Mononuclear cell (primary cell): ENCODE data around the gene PRH1. TPM values are rescaled to one million over a fixed set of nuclear protein-coding genes. Genes with fewer than 3 reads are reported as not detected.

Experiments used
- H3K27me3 ChIP-seq: 2 replicates; pipeline ENCODE4 v1.6.0; 2011; ENCODE audit warnings: low read length, control low read depth; ENCODE audit not compliant: insufficient read depth
- H3K4me1 ChIP-seq: 2 replicates; pipeline ENCODE4 v1.5.1; 2011; ENCODE audit warnings: mild to moderate bottlenecking, low read length, control low read depth; ENCODE audit not compliant: insufficient read depth
- H3K4me3 ChIP-seq: 2 replicates; pipeline ENCODE4 v1.5.1; 2011; ENCODE audit warnings: mild to moderate bottlenecking, low read length, moderate library complexity
- H3K9me3 ChIP-seq: 2 replicates; pipeline ENCODE4 v1.5.1; 2011; ENCODE audit warnings: low read depth, mild to moderate bottlenecking, control low read depth, low read length
- total RNA-seq: library from RNA; depleted of rRNA; stranded (reverse); fragments of >200 nt; gene quantifications from one replicate; pipeline ENCODE4 v1.2.3, GENCODE V29; 2012

The PRH1 gene
- total RNA-seq = 24.2 TPM

- no peaks in the 10 kb centered on the region for H3K4me1 ChIP-seq
- H3K4me3 ChIP-seq = no peak within 1 kb of the TSS
- no peaks in the 10 kb centered on the region for H3K27me3 ChIP-seq
Measured at GRCh38 chr12:10884086-10884725, at the start of gene PRH1. TSS of gene PRH1 (minus strand) at chr12:10884255. CDS start at chr12:10884217, 38 bp downstream.

GRCh38 chr12:10928746-10929286 is 44.8 kb upstream of the PRH1 start, which contains the start of gene PRH2:
TSS of gene PRH2 (plus strand) at chr12:10929236. CDS start at chr12:10929274, 38 bp downstream.
- H3K4me1 ChIP-seq = no peaks in the 10 kb centered on the region
- H3K4me3 ChIP-seq = no peak within 1 kb of the TSS
- no peaks in the 10 kb centered on the region for H3K9me3 ChIP-seq
- no peaks in the 10 kb centered on the region for H3K27me3 ChIP-seq

More at GRCh38 chr12:10884086-10884725, at the start of gene PRH1:
- no peaks in the 10 kb centered on the region for H3K9me3 ChIP-seq

- Histone ChIP-seq H3K9me3 (no peaks in the 10 kb centered on the region), H3K4me3 (no peak overlapping the region), H3K27me3 (no peaks in the 10 kb centered on the region), H3K4me1 (no peaks in the 10 kb centered on the region)
Measured at GRCh38 chr12:10926269-10926668, 42.2 kb upstream of the PRH1 start.

GRCh38 chr12:10919809-10920208 is 35.8 kb upstream of the PRH1 start:
- H3K4me1 ChIP-seq = no peaks in the 10 kb centered on the region
- no peaks in the 10 kb centered on the region for H3K9me3 ChIP-seq
- H3K27me3 ChIP-seq = no peaks in the 10 kb centered on the region
- no peak overlapping the region for H3K4me3 ChIP-seq

- Histone ChIP-seq H3K9me3 (peaks cover 5% of the 10 kb centered on the region), H3K4me3 (no peak overlapping the region), H3K4me1 (no peaks in the 10 kb centered on the region), H3K27me3 (no peaks in the 10 kb centered on the region)
Measured at GRCh38 chr12:10910380-10910779, 26.3 kb upstream of the PRH1 start.

GRCh38 chr12:10909462-10909861 is 25.4 kb upstream of the PRH1 start, which contains the start of gene TAS2R13:
TSS of gene TAS2R13 (minus strand) at chr12:10909562. CDS start at chr12:10909298, 264 bp downstream.
- Histone ChIP-seq H3K9me3 (peaks cover 14% of the 10 kb centered on the region), H3K4me1 (no peaks in the 10 kb centered on the region), H3K27me3 (no peaks in the 10 kb centered on the region), H3K4me3 (no peak within 1 kb of the TSS)

GRCh38 chr12:10904686-10905085 is 20.6 kb upstream of the PRH1 start:
- H3K9me3 ChIP-seq = peaks cover 42% of the 10 kb centered on the region
- H3K4me3 ChIP-seq = no peak overlapping the region
- no peaks in the 10 kb centered on the region for H3K27me3 ChIP-seq
- H3K4me1 ChIP-seq = no peaks in the 10 kb centered on the region

- H3K9me3 ChIP-seq = peaks cover 42% of the 10 kb centered on the region
- no peaks in the 10 kb centered on the region for H3K27me3 ChIP-seq
- no peaks in the 10 kb centered on the region for H3K4me1 ChIP-seq
- H3K4me3 ChIP-seq = no peak overlapping the region
Measured at GRCh38 chr12:10901427-10901826, 17.4 kb upstream of the PRH1 start.

GRCh38 chr12:10900972-10901371 is 16.9 kb upstream of the PRH1 start:
- Histone ChIP-seq H3K27me3 (no peaks in the 10 kb centered on the region), H3K4me3 (no peak overlapping the region), H3K9me3 (peaks cover 42% of the 10 kb centered on the region), H3K4me1 (no peaks in the 10 kb centered on the region)

GRCh38 chr12:10900530-10900929 is 16.5 kb upstream of the PRH1 start:
- no peak overlapping the region for H3K4me3 ChIP-seq
- H3K4me1 ChIP-seq = no peaks in the 10 kb centered on the region
- H3K9me3 ChIP-seq = peaks cover 38% of the 10 kb centered on the region
- H3K27me3 ChIP-seq = no peaks in the 10 kb centered on the region

GRCh38 chr12:10896854-10897253 is 12.8 kb upstream of the PRH1 start:
- no peak overlapping the region for H3K4me3 ChIP-seq
- peaks cover 2% of the 10 kb centered on the region for H3K9me3 ChIP-seq
- no peaks in the 10 kb centered on the region for H3K4me1 ChIP-seq
- H3K27me3 ChIP-seq = no peaks in the 10 kb centered on the region

GRCh38 chr12:10891937-10892336 is 7.9 kb upstream of the PRH1 start:
- H3K4me3 ChIP-seq = no peak overlapping the region
- no peaks in the 10 kb centered on the region for H3K4me1 ChIP-seq
- H3K9me3 ChIP-seq = no peaks in the 10 kb centered on the region
- no peaks in the 10 kb centered on the region for H3K27me3 ChIP-seq

GRCh38 chr12:10889226-10889625 is 5.2 kb upstream of the PRH1 start:
- H3K4me1 ChIP-seq = no peaks in the 10 kb centered on the region
- no peaks in the 10 kb centered on the region for H3K27me3 ChIP-seq
- H3K4me3 ChIP-seq = no peak overlapping the region
- no peaks in the 10 kb centered on the region for H3K9me3 ChIP-seq

GRCh38 chr12:10873378-10873777 is 10.7 kb downstream of the PRH1 start:
- no peak overlapping the region for H3K4me3 ChIP-seq
- no peaks in the 10 kb centered on the region for H3K4me1 ChIP-seq
- H3K9me3 ChIP-seq = peaks cover 6% of the 10 kb centered on the region
- H3K27me3 ChIP-seq = no peaks in the 10 kb centered on the region

GRCh38 chr12:10867381-10867780 is 16.7 kb downstream of the PRH1 start:
- Histone ChIP-seq H3K27me3 (no peaks in the 10 kb centered on the region), H3K9me3 (peaks cover 20% of the 10 kb centered on the region), H3K4me1 (no peaks in the 10 kb centered on the region), H3K4me3 (no peak overlapping the region)
